ENCODE results near the gene MID1. TPM values are rescaled to one million over a fixed set of nuclear protein-coding genes. Genes with fewer than 3 reads are reported as not detected.

The MID1 gene
- polyA plus RNA-seq, 3 donors from 2014 or later: not detected

GRCh38 chrX:10554612-10555270 lies 65.6 kb downstream of the MID1 start:
- DNase-seq: no peak
- Mint-ChIP-seq H3K27ac (no peak overlapping the region), H3K9me3 (peaks cover 0 to 5% (median 0%) of the 10 kb centered on the region in 6 donors), H3K4me1 (no peaks in the 10 kb centered on the region), H3K27me3 (ENCODE audit: low read depth in 3 of 3) (no peaks in the 10 kb centered on the region), H3K36me3 (no peaks in the 10 kb centered on the region), H3K4me3 (no peak overlapping the region)

GRCh38 chrX:10549280-10549679 lies 71.1 kb downstream of the MID1 start:
- no peaks in the 10 kb centered on the region for H3K9me3 Mint-ChIP-seq
- H3K4me1 Mint-ChIP-seq: no peaks in the 10 kb centered on the region

GRCh38 chrX:10548688-10549087 lies 71.7 kb downstream of the MID1 start:
- DNase-seq: no peak
- H3K4me3 Mint-ChIP-seq: no peak overlapping the region
- H3K27me3 Mint-ChIP-seq (ENCODE audit: low read depth in 3 of 3): peaks cover 0 to 5% (median 2%) of the 10 kb centered on the region in 3 donors
- no peak overlapping the region for H3K27ac Mint-ChIP-seq
- H3K4me1 Mint-ChIP-seq: no peaks in the 10 kb centered on the region
- no peaks in the 10 kb centered on the region for H3K36me3 Mint-ChIP-seq
- no peaks in the 10 kb centered on the region for H3K9me3 Mint-ChIP-seq

More at GRCh38 chrX:10549280-10549679, 71.1 kb downstream of the MID1 start:
- H3K36me3 Mint-ChIP-seq: no peaks in the 10 kb centered on the region
- H3K27ac Mint-ChIP-seq: no peak overlapping the region
- peaks cover 0 to 5% (median 2%) of the 10 kb centered on the region in 3 donors for H3K27me3 Mint-ChIP-seq (ENCODE audit: low read depth in 3 of 3)
- DNase-seq: no peak
- H3K4me3 Mint-ChIP-seq: no peak overlapping the region

- no peaks in the 10 kb centered on the region for H3K4me1 Mint-ChIP-seq
- no peak for DNase-seq
- H3K4me3 Mint-ChIP-seq: no peak overlapping the region
- no peaks in the 10 kb centered on the region for H3K36me3 Mint-ChIP-seq
- H3K27me3 Mint-ChIP-seq (ENCODE audit: low read depth in 3 of 3): peaks cover 0 to 5% (median 2%) of the 10 kb centered on the region in 3 donors
- H3K9me3 Mint-ChIP-seq: no peaks in the 10 kb centered on the region
- no peak overlapping the region for H3K27ac Mint-ChIP-seq
Measured at GRCh38 chrX:10545882-10546281, 74.5 kb downstream of the MID1 start.

GRCh38 chrX:10542586-10542985 lies 77.8 kb downstream of the MID1 start:
- H3K27me3 Mint-ChIP-seq (ENCODE audit: low read depth in 3 of 3): peaks cover 2 to 5% (median 5%) of the 10 kb centered on the region in 3 donors
- no peaks in the 10 kb centered on the region for H3K9me3 Mint-ChIP-seq
- H3K36me3 Mint-ChIP-seq: no peaks in the 10 kb centered on the region
- no peak overlapping the region for H3K4me3 Mint-ChIP-seq
- H3K27ac Mint-ChIP-seq: no peak overlapping the region
- H3K4me1 Mint-ChIP-seq: no peaks in the 10 kb centered on the region
- DNase-seq: no peak

- Mint-ChIP-seq H3K27ac (no peak overlapping the region), H3K36me3 (no peaks in the 10 kb centered on the region), H3K27me3 (ENCODE audit: low read depth in 3 of 3) (peaks cover 0 to 3% (median 2%) of the 10 kb centered on the region in 3 donors), H3K4me1 (no peaks in the 10 kb centered on the region), H3K4me3 (no peak overlapping the region), H3K9me3 (no peaks in the 10 kb centered on the region)
- no peak for DNase-seq
Measured at GRCh38 chrX:10538831-10539230, 81.6 kb downstream of the MID1 start.

- Mint-ChIP-seq H3K27ac (no peak overlapping the region), H3K4me3 (no peak overlapping the region), H3K9me3 (no peaks in the 10 kb centered on the region), H3K4me1 (no peaks in the 10 kb centered on the region), H3K27me3 (ENCODE audit: low read depth in 3 of 3) (peaks cover 0 to 3% (median 2%) of the 10 kb centered on the region in 3 donors), H3K36me3 (no peaks in the 10 kb centered on the region)
- DNase-seq: no peak
Measured at GRCh38 chrX:10537308-10537707, 83.1 kb downstream of the MID1 start.

- H3K27ac Mint-ChIP-seq: no peak overlapping the region
- H3K9me3 Mint-ChIP-seq: no peaks in the 10 kb centered on the region
- no peak for DNase-seq
- H3K4me3 Mint-ChIP-seq: no peak overlapping the region
- peaks cover 0 to 4% (median 2%) of the 10 kb centered on the region in 3 donors for H3K27me3 Mint-ChIP-seq (ENCODE audit: low read depth in 3 of 3)
- no peaks in the 10 kb centered on the region for H3K4me1 Mint-ChIP-seq
- H3K36me3 Mint-ChIP-seq: no peaks in the 10 kb centered on the region
Measured at GRCh38 chrX:10536744-10537143, 83.6 kb downstream of the MID1 start.

- DNase-seq: no peak
- Mint-ChIP-seq H3K27me3 (ENCODE audit: low read depth in 3 of 3) (peaks cover 0 to 6% (median 2%) of the 10 kb centered on the region in 3 donors), H3K4me1 (no peaks in the 10 kb centered on the region), H3K9me3 (no peaks in the 10 kb centered on the region), H3K27ac (no peak overlapping the region), H3K36me3 (no peaks in the 10 kb centered on the region), H3K4me3 (no peak overlapping the region)
Measured at GRCh38 chrX:10534611-10535010, 85.8 kb downstream of the MID1 start.

GRCh38 chrX:10533696-10534365 lies 86.6 kb downstream of the MID1 start:
- no peak overlapping the region for H3K4me3 Mint-ChIP-seq
- no peaks in the 10 kb centered on the region for H3K4me1 Mint-ChIP-seq
- peaks cover 0 to 3% (median 2%) of the 10 kb centered on the region in 3 donors for H3K27me3 Mint-ChIP-seq (ENCODE audit: low read depth in 3 of 3)
- H3K9me3 Mint-ChIP-seq: no peaks in the 10 kb centered on the region
- H3K36me3 Mint-ChIP-seq: no peaks in the 10 kb centered on the region
- no peak overlapping the region for H3K27ac Mint-ChIP-seq
- DNase-seq: no peak

- H3K9me3 Mint-ChIP-seq: peaks cover 0 to 3% (median 0%) of the 10 kb centered on the region in 6 donors
- peaks cover 0 to 3% (median 0%) of the 10 kb centered on the region in 3 donors for H3K27me3 Mint-ChIP-seq (ENCODE audit: low read depth in 3 of 3)
- no peak overlapping the region for H3K27ac Mint-ChIP-seq
- H3K4me3 Mint-ChIP-seq: no peak overlapping the region
- no peaks in the 10 kb centered on the region for H3K36me3 Mint-ChIP-seq
- H3K4me1 Mint-ChIP-seq: no peaks in the 10 kb centered on the region
- DNase-seq: no peak
Measured at GRCh38 chrX:10531927-10532326, 88.5 kb downstream of the MID1 start.

- DNase-seq: no peak
- no peaks in the 10 kb centered on the region for H3K4me1 Mint-ChIP-seq
- H3K4me3 Mint-ChIP-seq: no peak overlapping the region
- H3K9me3 Mint-ChIP-seq: peaks cover 0 to 3% (median 0%) of the 10 kb centered on the region in 6 donors
- no peak overlapping the region for H3K27ac Mint-ChIP-seq
- peaks cover 0 to 3% (median 0%) of the 10 kb centered on the region in 3 donors for H3K27me3 Mint-ChIP-seq (ENCODE audit: low read depth in 3 of 3)
- no peaks in the 10 kb centered on the region for H3K36me3 Mint-ChIP-seq
Measured at GRCh38 chrX:10529344-10529743, 91.0 kb downstream of the MID1 start.

- no peak for DNase-seq
- Mint-ChIP-seq H3K9me3 (peaks cover 0 to 3% (median 0%) of the 10 kb centered on the region in 6 donors), H3K27me3 (ENCODE audit: low read depth in 3 of 3) (no peaks in the 10 kb centered on the region), H3K4me1 (no peaks in the 10 kb centered on the region), H3K4me3 (no peak overlapping the region), H3K27ac (no peak overlapping the region), H3K36me3 (no peaks in the 10 kb centered on the region)
Measured at GRCh38 chrX:10526451-10526850, 93.9 kb downstream of the MID1 start.

- no peaks in the 10 kb centered on the region for H3K27me3 Mint-ChIP-seq (ENCODE audit: low read depth in 3 of 3)
- peaks cover 0 to 3% (median 0%) of the 10 kb centered on the region in 6 donors for H3K9me3 Mint-ChIP-seq
- no peaks in the 10 kb centered on the region for H3K36me3 Mint-ChIP-seq
- DNase-seq: no peak
- H3K4me1 Mint-ChIP-seq: no peaks in the 10 kb centered on the region
- no peak overlapping the region for H3K4me3 Mint-ChIP-seq
- no peak overlapping the region for H3K27ac Mint-ChIP-seq
Measured at GRCh38 chrX:10525381-10526120, 94.8 kb downstream of the MID1 start.
